ENCODE data around the gene RAD51B.
"Not testable (repeated sequence)": the region's sequence is repeated elsewhere in the genome, so short reads cannot be mapped to it uniquely, and the experiment has no call there.

Gene RAD51B

GRCh38 chr14:68758301-68758700 lies 938.7 kb downstream of the RAD51B start:
- H3K27ac ChIP-seq: no peak overlapping the region

GRCh38 chr14:68759017-68759560 lies 939.5 kb downstream of the RAD51B start:
- no peak for DNase-seq (ENCODE audit: low read depth, low spot score)

More at GRCh38 chr14:68758301-68758700, 938.7 kb downstream of the RAD51B start:
- no peak for DNase-seq (ENCODE audit: low read depth, low spot score)

GRCh38 chr14:68759937-68760336 lies 940.4 kb downstream of the RAD51B start:
- no peak overlapping the region for H3K27ac ChIP-seq
- DNase-seq (ENCODE audit: low read depth, low spot score): no peak

More at GRCh38 chr14:68759017-68759560, 939.5 kb downstream of the RAD51B start:
- no peak overlapping the region for H3K27ac ChIP-seq

GRCh38 chr14:68760761-68761160 lies 941.2 kb downstream of the RAD51B start:
- no peak overlapping the region for H3K27ac ChIP-seq
- DNase-seq (ENCODE audit: low read depth, low spot score): no peak

- DNase-seq (ENCODE audit: low read depth, low spot score): no peak
- H3K27ac ChIP-seq: no peak overlapping the region
Observed at GRCh38 chr14:68761391-68761790, 941.8 kb downstream of the RAD51B start.

GRCh38 chr14:68762953-68763764 lies 943.6 kb downstream of the RAD51B start:
- H3K27ac ChIP-seq: no peak overlapping the region
- DNase-seq (ENCODE audit: low read depth, low spot score): no peak

GRCh38 chr14:68763843-68764242 lies 944.3 kb downstream of the RAD51B start:
- DNase-seq (ENCODE audit: low read depth, low spot score); H3K27ac ChIP-seq: not testable (repeated sequence)

GRCh38 chr14:68766299-68767247 lies 947.0 kb downstream of the RAD51B start:
- no peak overlapping the region for H3K27ac ChIP-seq
- DNase-seq (ENCODE audit: low read depth, low spot score): no peak

GRCh38 chr14:68767248-68767645 lies 947.7 kb downstream of the RAD51B start:
- no peak overlapping the region for H3K27ac ChIP-seq
- DNase-seq (ENCODE audit: low read depth, low spot score): no peak

- DNase-seq (ENCODE audit: low read depth, low spot score): no peak
Observed at GRCh38 chr14:68768316-68768715, 948.7 kb downstream of the RAD51B start.

GRCh38 chr14:68770051-68770450 lies 950.5 kb downstream of the RAD51B start:
- DNase-seq (ENCODE audit: low read depth, low spot score): no peak
- H3K27ac ChIP-seq: no peak overlapping the region

More at GRCh38 chr14:68768316-68768715, 948.7 kb downstream of the RAD51B start:
- no peak overlapping the region for H3K27ac ChIP-seq

GRCh38 chr14:68770553-68771286 lies 951.1 kb downstream of the RAD51B start:
- DNase-seq (ENCODE audit: low read depth, low spot score): no peak
- H3K27ac ChIP-seq: no peak overlapping the region

- DNase-seq (ENCODE audit: low read depth, low spot score): no peak
- no peak overlapping the region for H3K27ac ChIP-seq
Observed at GRCh38 chr14:68771631-68772030, 952.1 kb downstream of the RAD51B start.

- no peak overlapping the region for H3K27ac ChIP-seq
- no peak for DNase-seq (ENCODE audit: low read depth, low spot score)
Observed at GRCh38 chr14:68772761-68773381, 953.3 kb downstream of the RAD51B start.

- peak; percentile 88 for DNase-seq (ENCODE audit: low read depth, low spot score)
- H3K27ac ChIP-seq: peak overlapping the region; percentile 60
Observed at GRCh38 chr14:68774771-68775613, 955.4 kb downstream of the RAD51B start.

GRCh38 chr14:68775614-68776126 lies 956.1 kb downstream of the RAD51B start:
- H3K27ac ChIP-seq: peak overlapping the region; percentile 60
- no peak for DNase-seq (ENCODE audit: low read depth, low spot score)

- no peak overlapping the region for H3K27ac ChIP-seq
- DNase-seq (ENCODE audit: low read depth, low spot score): no peak
Observed at GRCh38 chr14:68777644-68778043, 958.1 kb downstream of the RAD51B start.

All from epithelial cell of prostate (primary cell).